HCT116 (cell line): ENCODE measurements around the gene GSKIP. TPM values are rescaled to one million over a fixed set of nuclear protein-coding genes. Genes with fewer than 3 reads are reported as not detected.

Experiments used
- ATAC-seq: fragments of 200-7000 bp; cut with Tn5 transposase; 2 replicates; pipeline ENCODE4 v1.9.1; 2020; ENCODE audit warnings: mild to moderate bottlenecking, moderate library complexity
- BruUV-seq: library from RNA; stranded (reverse); fragments of 400-500 nt; replicated peaks from 2 replicates; lab custom pipeline; 2021; lab: Mats Ljungman, UMichigan
- CTCF ChIA-PET: fragments of 300-600 bp; sonication (Branson Sonifier 250); formaldehyde crosslinking; loops from one replicate; lab custom pipeline; 2021; ENCODE audit warnings: antibody characterized with exemption; lab: Charles Lee
- POLR2A ChIA-PET: fragments of 300-600, 350-600 bp; sonication (Branson Sonifier 250); formaldehyde crosslinking; loops from one replicate; lab custom pipeline; 2021; ENCODE audit warnings: antibody characterized with exemption; lab: Charles Lee
- RAD21 ChIA-PET, 2 experiments: fragments of 300-600 bp; sonication (Branson Sonifier 250); formaldehyde crosslinking; loops; one replicate each; lab custom pipeline; 2023; ENCODE audit warnings: low total read pairs in 2 of 2; ENCODE audit not compliant: uncharacterized antibody in 2 of 2, unreplicated experiment in 2 of 2, low non-redundant PET in 1 of 2; lab: Charles Lee
- DNase-seq: peaks from one replicate; pipeline ENCODE4 v3.0.0-alpha.2; 2010; ENCODE audit warnings: low read depth, low spot score
- H2AFZ ChIP-seq: fragments of 200-600 bp; shearing (Covaris generic), sonication (generic); 2 replicates; pipeline ENCODE4 v1.6.1; 2017; ENCODE audit warnings: low read depth, mixed run types, mixed read lengths, antibody characterized with exemption, low read length; ENCODE audit not compliant: poor library complexity, severe bottlenecking
- H3K27ac ChIP-seq: 2 replicates; pipeline ENCODE4 v1.5.1; 2012; ENCODE audit warnings: low read depth, low read length
- H3K27me3 ChIP-seq: fragments of 200-600 bp; sonication (generic); 2 replicates; pipeline ENCODE4 v1.6.1; 2016; ENCODE audit warnings: mixed run types, low read length, mixed read lengths; ENCODE audit not compliant: insufficient read depth
- H3K36me3 ChIP-seq, 2 experiments: fragments of 200-500 bp in 1 of 2; fragments of 200-600 bp in 1 of 2; sonication (Bioruptor generic) in 1 of 2; sonication (generic) in 1 of 2; 2 replicates each; pipeline versions ENCODE4 v1.5.1 to v1.6.1; 2014 to 2016; ENCODE audit warnings: low read length in 2 of 2, inconsistent platforms in 1 of 2, mixed read lengths in 1 of 2, mixed run types in 1 of 2; ENCODE audit not compliant: insufficient read depth in 2 of 2, control insufficient read depth in 1 of 2
- H3K4me1 ChIP-seq, 2 experiments: fragments of 200-600 bp in 1 of 2; sonication (generic) in 1 of 2; 2 replicates each; pipeline versions ENCODE4 v1.5.1 to v1.6.1; 2012 to 2017; ENCODE audit warnings: low read length in 2 of 2, inconsistent platforms in 1 of 2, mild to moderate bottlenecking in 1 of 2, mixed read lengths in 1 of 2, mixed run types in 1 of 2, moderate library complexity in 1 of 2; ENCODE audit not compliant: insufficient read depth in 2 of 2, control insufficient read depth in 1 of 2
- H3K4me2 ChIP-seq: fragments of 200-600 bp; sonication (generic); 2 replicates; pipeline ENCODE4 v1.6.1; 2017; ENCODE audit warnings: mixed run types, low read length, mixed read lengths
- H3K4me3 ChIP-seq, 2 experiments: fragments of 200-600 bp in 1 of 2; sonication (generic) in 1 of 2; replicated peaks in 1 of 2; 2 replicates each; pipeline ENCODE4 v1.5.1; 2011 to 2016; ENCODE audit warnings: low read length in 2 of 2, control low read depth in 1 of 2, low read depth in 1 of 2, mild to moderate bottlenecking in 1 of 2, mixed read lengths in 1 of 2, mixed run types in 1 of 2
- H3K79me2 ChIP-seq: fragments of 200-600 bp; sonication (generic); 2 replicates; pipeline ENCODE4 v1.6.1; 2017; ENCODE audit warnings: mild to moderate bottlenecking, mixed run types, low read length, moderate library complexity, mixed read lengths; ENCODE audit not compliant: insufficient read depth
- H3K9ac ChIP-seq: fragments of 200-600 bp; sonication (generic); 2 replicates; pipeline ENCODE4 v1.6.1; 2016; ENCODE audit warnings: low read length, mixed read lengths
- H3K9me2 ChIP-seq: fragments of 200-600 bp; sonication (generic), shearing (Covaris generic); 2 replicates; pipeline ENCODE4 v1.6.1; 2017; ENCODE audit warnings: mixed run types, mild to moderate bottlenecking, moderate library complexity; ENCODE audit not compliant: insufficient read depth
- H3K9me3 ChIP-seq, 2 experiments: fragments of 200-500 bp in 1 of 2; fragments of 200-600 bp in 1 of 2; sonication (Bioruptor generic) in 1 of 2; sonication (generic) in 1 of 2; 2 replicates each; pipeline ENCODE4 v1.6.1; 2014 to 2017; ENCODE audit warnings: low read length in 2 of 2, mixed read lengths in 2 of 2, inconsistent platforms in 1 of 2, low read depth in 1 of 2, mild to moderate bottlenecking in 1 of 2, mixed run types in 1 of 2, moderate library complexity in 1 of 2; ENCODE audit not compliant: control insufficient read depth in 1 of 2, insufficient read depth in 1 of 2
- H4K20me1 ChIP-seq: fragments of 200-600 bp; sonication (generic), shearing (Covaris generic); 2 replicates; pipeline ENCODE4 v1.6.1; 2017; ENCODE audit warnings: mixed run types, mild to moderate bottlenecking, moderate library complexity; ENCODE audit not compliant: insufficient read depth
- ATF3 ChIP-seq: IDR thresholded peaks from 2 replicates; pipeline ENCODE4 v1.6.1; 2012
- CBX3 ChIP-seq: IDR thresholded peaks from 2 replicates; pipeline ENCODE4 v1.6.1; 2012; ENCODE audit warnings: low read depth
- EGR1 ChIP-seq: IDR thresholded peaks from 2 replicates; pipeline ENCODE4 v1.6.1; 2012; ENCODE audit warnings: low read depth
- ELF1 ChIP-seq: IDR thresholded peaks from 2 replicates; pipeline ENCODE4 v1.6.1; 2012; ENCODE audit warnings: low read depth, borderline replicate concordance
- EZH2 ChIP-seq: fragments of 200-600 bp; sonication (generic); IDR thresholded peaks from 2 replicates; pipeline ENCODE4 v1.6.1; 2017; ENCODE audit warnings: antibody characterized with exemption, mixed run types
- FOSL1 ChIP-seq: IDR thresholded peaks from 2 replicates; pipeline ENCODE4 v1.6.1; 2012; ENCODE audit warnings: low read depth
- POLR2A ChIP-seq: IDR thresholded peaks from 2 replicates; pipeline ENCODE4 v1.7.0; 2011; ENCODE audit warnings: borderline replicate concordance; ENCODE audit not compliant: insufficient read depth, insufficient read length; ENCODE audit errors: extremely low read depth
- POLR2AphosphoS5 ChIP-seq: IDR thresholded peaks from 2 replicates; pipeline ENCODE4 v1.6.1; 2011; ENCODE audit warnings: mild to moderate bottlenecking, low read depth, low read length, moderate library complexity
- REST ChIP-seq: IDR thresholded peaks from 2 replicates; pipeline ENCODE4 v1.6.1; 2012; ENCODE audit warnings: low read depth
- SP1 ChIP-seq: IDR thresholded peaks from 2 replicates; pipeline ENCODE4 v1.6.1; 2012; ENCODE audit warnings: low read depth
- SRF ChIP-seq: IDR thresholded peaks from 2 replicates; pipeline ENCODE4 v1.6.1; 2012; ENCODE audit warnings: low read depth
- TCF7L2 ChIP-seq: IDR thresholded peaks from 2 replicates; pipeline ENCODE4 v1.7.0; 2011; ENCODE audit warnings: borderline replicate concordance, inconsistent platforms; ENCODE audit not compliant: insufficient read depth, insufficient read length; ENCODE audit errors: extremely low read depth
- YY1 ChIP-seq: IDR thresholded peaks from 2 replicates; pipeline ENCODE4 v1.6.1; 2011; ENCODE audit warnings: low read length, low read depth, moderate library complexity, mild to moderate bottlenecking; ENCODE audit not compliant: insufficient replicate concordance; ENCODE audit errors: extremely low read depth
- ZBTB33 ChIP-seq: IDR thresholded peaks from 2 replicates; pipeline ENCODE4 v1.6.1; 2011; ENCODE audit warnings: mild to moderate bottlenecking, low read length, moderate library complexity; ENCODE audit not compliant: insufficient replicate concordance; ENCODE audit errors: extremely low read depth
- intact Hi-C: fragments of 100-400 bp; cut with micrococcal nuclease; formaldehyde crosslinking; loops from 2 replicates; pipeline ENCODE4 v1.10.0; 2022
- total RNA-seq: library from RNA; stranded (reverse); gene quantifications from one replicate; pipeline ENCODE4 v1.2.1, GENCODE V29; 2021; ENCODE audit not compliant: unreplicated experiment

GSKIP gene
- total RNA-seq, 1 experiment from 2014 or later, result 21.7 TPM

GRCh38 chr14:96385385-96385784 is 22.1 kb downstream of the GSKIP start:
- Histone ChIP-seq H3K4me3 (no peak overlapping the region), H3K79me2 (no peaks in the 10 kb centered on the region), H3K4me1 (no peaks in the 10 kb centered on the region), H3K4me2 (no peak overlapping the region), H3K9me2 (no peaks in the 10 kb centered on the region), H3K36me3 (0 out of 4 replicates have a peak, but pooled peaks cover 0 to 8% of the 10 kb centered on the region in 2 experiments), H4K20me1 (no peaks in the 10 kb centered on the region), H3K9ac (no peak overlapping the region)
- intact Hi-C loops, result no loop called here
- DNase-seq (no peak), ATAC-seq (no peak)
- RAD21 ChIA-PET, result no interaction called here
- POLR2A ChIA-PET, result interaction anchor here (0.7 kb wide), 1 partner anchor 25 kb away, joined by 3 read pairs; no protein-coding TSS in a partner anchor
- TF ChIP-seq ZBTB33, result no peak
- TF ChIP-seq EZH2, result no peak
- TF ChIP-seq FOSL1, result no peak
- no peak for TF ChIP-seq REST
- no peak for TF ChIP-seq SRF
- TF ChIP-seq SP1, result no peak
- no peak for TF ChIP-seq YY1
- no peak for TF ChIP-seq TCF7L2
- TF ChIP-seq ELF1, result no peak
- TF ChIP-seq POLR2AphosphoS5, result no peak
- no peak for TF ChIP-seq EGR1
- TF ChIP-seq CBX3, result no peak
- no peak for TF ChIP-seq POLR2A
- no peak for TF ChIP-seq ATF3
- TF ChIP-seq, all 23 proteins: peak for 0
- H3K9me3 ChIP-seq, result no peaks in the 10 kb centered on the region
- H2AFZ ChIP-seq, result no peak overlapping the region
- H3K27ac ChIP-seq, result no peak overlapping the region
- CTCF ChIA-PET, result interaction anchor here (0.6 kb wide), 1 partner anchor 806 kb away, joined by 4 read pairs; no protein-coding TSS in a partner anchor
- no peaks in the 10 kb centered on the region for H3K27me3 ChIP-seq
- BruUV-seq, result no TSS peak
